Mesodermal cell (in vitro differentiated cells): ENCODE measurements around the gene FITM1.

Experiments used
- H3K27ac ChIP-seq: 2 replicates; pipeline ENCODE4 v1.7.0; 2013; ENCODE audit warnings: mild to moderate bottlenecking, low read depth, low read length, moderate library complexity; ENCODE audit not compliant: severe bottlenecking
- H3K36me3 ChIP-seq: 2 replicates; pipeline ENCODE4 v1.7.1; 2013; ENCODE audit warnings: mild to moderate bottlenecking, low read length, moderate library complexity; ENCODE audit not compliant: control insufficient read depth, insufficient read depth
- H3K4me1 ChIP-seq: one replicate; pipeline ENCODE4 v1.7.1; 2013; ENCODE audit warnings: mild to moderate bottlenecking, low read length; ENCODE audit not compliant: insufficient read depth, control insufficient read depth, poor library complexity, severe bottlenecking
- H3K4me3 ChIP-seq: 2 replicates; pipeline ENCODE4 v1.7.0; 2013; ENCODE audit warnings: low read length, control low read depth, mild to moderate bottlenecking; ENCODE audit not compliant: insufficient read depth, poor library complexity, severe bottlenecking; ENCODE audit errors: extremely low read depth
- H3K9me3 ChIP-seq: 2 replicates; pipeline ENCODE4 v1.7.1; 2013; ENCODE audit warnings: mild to moderate bottlenecking, low read length, moderate library complexity; ENCODE audit not compliant: control insufficient read depth
- WGBS, 2 experiments: methylation state at CpG; one replicate each; pipeline ENCODE4 v1.1.5; 2013; ENCODE audit warnings: missing lambda C conversion rate in 2 of 2; ENCODE audit not compliant: insufficient coverage in 2 of 2; 5-methylcytosine and 5-hydroxymethylcytosine counted together

Gene FITM1

DNA sequence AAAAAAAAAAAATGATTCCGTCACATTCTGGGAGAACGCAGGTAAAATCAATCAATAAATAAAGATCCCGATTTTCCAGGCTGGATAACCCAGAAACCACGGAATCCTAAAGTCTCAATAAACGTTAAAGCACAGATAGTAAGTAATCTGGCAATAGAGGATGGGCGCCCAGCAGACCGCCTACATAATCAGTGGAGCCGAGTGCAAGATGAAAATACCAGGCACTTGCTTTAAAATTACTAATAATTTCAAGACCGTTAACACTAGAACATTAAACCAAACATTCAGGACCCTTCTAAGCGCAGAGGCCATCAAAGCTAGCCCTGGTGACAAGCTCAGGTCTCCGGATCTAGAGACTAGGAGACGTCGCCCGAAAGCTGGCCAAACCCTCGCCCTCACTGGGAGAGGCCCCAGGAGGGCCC, 17.1 kb upstream of the FITM1 start:
- Histone ChIP-seq H3K4me3 (peak overlapping the region; percentile 80), H3K9me3 (no peaks in the 10 kb centered on the region), H3K36me3 (peaks cover 14% of the 10 kb centered on the region), H3K27ac (peak overlapping the region; percentile 97), H3K4me1 (peaks cover 5% of the 10 kb centered on the region)
- 12 to 13% methylated on average over 5 to 12 of the region's 15 CpGs for WGBS, 2 experiments

DNA sequence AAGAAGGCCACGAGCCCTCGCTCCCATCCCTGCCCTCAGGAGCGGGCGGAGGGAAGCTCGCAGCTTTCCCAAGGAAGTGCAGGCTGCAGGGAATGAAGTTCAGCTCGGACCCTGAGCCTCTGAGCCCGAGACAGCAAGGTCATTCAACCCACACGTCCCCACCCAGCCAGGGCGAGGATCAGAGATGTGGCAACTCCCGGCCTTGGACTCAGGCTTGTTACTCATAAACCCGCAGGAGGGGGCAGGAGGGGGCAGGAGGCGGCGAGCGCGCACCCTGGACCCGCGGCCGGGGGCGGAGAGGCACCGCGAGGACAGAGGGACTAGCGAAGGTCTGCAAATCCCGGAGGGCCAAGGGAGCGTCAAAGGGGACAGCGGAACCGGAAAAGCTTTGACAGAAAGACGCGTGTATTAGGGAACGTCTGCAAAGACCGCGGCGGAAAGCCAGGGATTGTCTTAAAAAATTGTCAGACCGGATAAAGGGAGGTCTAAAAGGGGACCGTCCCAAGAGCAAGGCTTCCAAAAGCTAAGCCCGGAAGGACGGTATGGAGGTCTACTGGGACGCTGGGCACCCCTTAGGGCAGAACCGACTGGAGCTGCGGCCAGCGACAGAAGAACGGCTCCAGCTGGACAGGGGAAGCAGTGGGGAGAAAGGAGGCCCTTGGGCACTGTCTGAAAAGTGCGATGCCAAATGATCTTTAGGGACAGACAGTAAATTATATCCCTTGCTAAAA, 16.5 kb upstream of the FITM1 start:
- Histone ChIP-seq H3K27ac (peak overlapping the region; percentile 97), H3K4me1 (peaks cover 5% of the 10 kb centered on the region), H3K4me3 (peak overlapping the region; percentile 80), H3K36me3 (peaks cover 19% of the 10 kb centered on the region), H3K9me3 (no peaks in the 10 kb centered on the region)
- 0 to 1% methylated on average over 39 to 41 of the region's 42 CpGs for WGBS, 2 experiments

DNA sequence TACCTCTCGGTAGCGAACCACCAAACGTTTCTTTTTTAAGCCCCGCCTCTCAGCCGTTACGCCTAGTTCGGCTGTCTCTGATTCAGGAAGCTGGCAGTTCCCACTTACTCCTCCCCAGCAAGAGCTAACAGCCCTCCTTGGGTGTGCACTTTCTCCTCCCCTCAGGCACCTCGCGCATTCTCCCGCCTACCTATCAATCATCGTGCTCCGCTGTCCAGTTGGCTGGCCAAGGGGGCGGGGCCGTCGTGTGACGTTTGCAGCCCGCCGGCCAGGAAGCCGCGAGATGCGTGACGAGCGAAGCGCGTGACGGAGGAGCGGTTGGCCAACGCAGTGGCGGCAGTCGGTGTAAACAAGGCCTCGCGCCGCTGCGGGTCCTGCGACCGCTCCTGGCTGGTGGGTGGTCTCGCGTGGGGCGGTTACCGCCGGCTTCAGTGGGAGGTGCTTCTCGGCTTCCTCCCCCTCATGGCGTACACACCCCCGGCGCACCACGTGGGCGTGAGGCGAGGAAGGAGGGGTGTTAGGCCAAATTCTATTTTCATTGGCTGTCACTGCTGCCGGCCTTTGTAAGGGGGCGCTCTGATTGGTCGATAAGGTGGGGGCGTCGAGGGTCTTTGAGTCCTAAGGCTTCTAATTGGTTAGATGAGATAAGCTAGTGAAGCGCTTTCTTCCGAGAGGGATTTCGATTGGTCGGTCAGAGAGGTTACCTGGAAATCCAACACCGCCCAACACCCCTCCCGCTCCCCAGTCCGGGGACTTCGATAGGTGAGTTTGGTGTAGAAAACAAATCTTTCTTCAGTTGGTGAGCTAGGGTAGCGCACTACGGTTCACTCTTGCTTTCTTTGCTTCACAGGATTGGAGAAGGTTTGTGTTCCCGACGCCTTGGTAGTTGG, 15.7 kb upstream of the FITM1 start, which contains the start of the genes DCAF11 and NRL:
Gene DCAF11, plus strand, starts transcription at position 246 of the 890 bp plus-strand sequence. CDS start 818 bp downstream, outside the sequence.
Gene NRL, minus strand, starts transcription at position 418 of the 890 bp plus-strand sequence. CDS start 32,101 bp downstream, outside the sequence.
- Histone ChIP-seq H3K9me3 (no peaks in the 10 kb centered on the region), H3K36me3 (peaks cover 28% of the 10 kb centered on the region), H3K27ac (peak within 1 kb of the TSS; percentile 97), H3K4me1 (peaks cover 5% of the 10 kb centered on the region), H3K4me3 (peak within 1 kb of the TSS; percentile 80)
- WGBS, 2 experiments = 0% methylated on average over 28 to 51 of the region's 65 CpGs

DNA sequence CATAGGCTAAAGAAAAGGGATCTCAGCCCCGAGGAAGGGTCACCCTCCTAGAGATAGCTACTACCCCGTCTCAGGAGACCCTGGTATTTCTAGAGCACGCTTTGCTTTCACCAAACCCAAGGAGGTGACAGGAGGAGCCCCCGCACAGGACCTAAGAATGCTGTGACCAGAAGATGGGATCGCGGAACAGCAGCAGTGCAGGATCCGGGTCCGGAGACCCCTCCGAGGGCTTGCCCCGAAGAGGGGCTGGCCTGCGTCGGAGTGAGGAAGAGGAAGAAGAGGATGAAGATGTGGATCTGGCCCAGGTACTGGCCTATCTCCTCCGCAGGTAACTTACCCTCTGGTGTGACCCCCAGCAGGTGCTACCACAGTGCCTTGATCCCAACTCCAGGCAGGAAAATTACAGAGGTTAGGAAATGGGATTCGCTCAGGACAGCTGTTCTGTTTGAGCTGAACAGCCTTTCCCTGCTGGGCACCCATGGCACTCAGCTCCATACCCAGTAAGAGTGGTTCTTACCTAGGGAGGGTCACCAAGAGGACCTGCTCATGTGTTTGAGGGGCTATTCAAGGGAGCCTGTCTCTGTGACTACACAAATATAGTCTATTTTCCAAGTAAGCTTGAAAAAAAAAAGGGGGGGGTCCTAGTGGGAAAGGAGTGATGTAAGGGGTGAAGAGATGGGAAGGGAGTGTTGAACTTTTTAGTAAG, 14.9 kb upstream of the FITM1 start:
- Histone ChIP-seq H3K9me3 (no peaks in the 10 kb centered on the region), H3K4me1 (peaks cover 5% of the 10 kb centered on the region), H3K27ac (peak overlapping the region; percentile 97), H3K4me3 (peak overlapping the region; percentile 80), H3K36me3 (peaks cover 30% of the 10 kb centered on the region)
- 8 to 12% methylated on average over 13 to 14 of the region's 14 CpGs for WGBS, 2 experiments

DNA sequence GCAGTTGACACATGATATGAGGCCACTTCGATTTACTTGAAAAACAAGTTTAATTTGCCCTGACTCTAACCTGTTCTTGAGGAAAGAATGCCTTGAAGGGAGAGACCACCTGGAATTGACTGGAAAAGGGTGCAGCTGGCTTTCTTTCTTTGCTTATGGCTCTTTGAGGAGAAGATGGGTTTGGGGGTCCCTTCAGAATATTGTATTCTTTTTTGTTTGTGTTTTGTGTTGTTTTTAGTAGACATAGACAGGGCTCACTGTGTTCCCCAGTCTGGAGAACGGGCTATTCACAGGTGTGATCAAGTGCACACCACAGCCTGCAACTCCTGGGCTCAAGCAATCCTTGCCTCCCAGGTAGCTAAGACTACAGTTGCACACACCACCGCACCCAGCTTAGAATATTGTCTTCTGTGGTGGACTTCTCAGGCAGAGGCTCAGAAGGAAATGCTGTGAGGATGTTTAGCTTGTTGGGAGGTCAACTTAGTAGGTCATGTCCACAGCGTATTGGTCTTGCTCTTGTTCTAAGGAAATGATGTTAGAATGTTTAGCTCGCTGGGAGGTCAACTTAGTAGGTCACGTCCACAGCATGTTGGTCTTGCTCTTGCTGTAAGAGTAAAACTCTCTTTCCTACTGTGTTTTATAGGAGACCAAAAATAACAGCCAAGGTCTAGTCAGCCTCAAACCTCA, 14.2 kb upstream of the FITM1 start:
- H3K27ac ChIP-seq = no peak overlapping the region
- no peaks in the 10 kb centered on the region for H3K9me3 ChIP-seq
- H3K4me1 ChIP-seq = peaks cover 5% of the 10 kb centered on the region
- peak overlapping the region; percentile 80 for H3K4me3 ChIP-seq
- 90 to 94% methylated on average over 3 of the region's 6 CpGs for WGBS, 2 experiments
- peaks cover 37% of the 10 kb centered on the region for H3K36me3 ChIP-seq

DNA sequence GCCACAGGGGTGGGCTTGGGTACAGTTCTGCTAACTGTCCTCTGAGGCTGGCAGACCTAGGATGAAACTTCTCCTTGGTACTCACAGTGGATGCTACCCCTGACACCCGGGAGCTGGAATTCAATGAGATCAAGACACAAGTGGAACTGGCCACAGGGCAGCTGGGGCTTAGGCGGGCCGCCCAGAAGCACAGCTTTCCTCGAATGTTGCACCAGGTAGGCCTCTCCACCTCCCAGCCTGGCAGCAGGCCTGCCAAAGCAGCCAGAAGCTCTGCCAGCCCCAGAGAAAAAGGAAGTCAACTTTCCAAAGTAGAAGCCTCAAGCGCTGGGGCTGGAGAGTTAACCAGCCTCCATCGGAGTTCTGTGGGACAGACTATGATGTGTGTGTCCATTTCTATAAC, 13.3 kb upstream of the FITM1 start:
- no peak overlapping the region for H3K27ac ChIP-seq
- 87 to 94% methylated on average over 4 to 5 of the region's 6 CpGs for WGBS, 2 experiments
- no peaks in the 10 kb centered on the region for H3K9me3 ChIP-seq
- no peak overlapping the region for H3K4me3 ChIP-seq
- peaks cover 38% of the 10 kb centered on the region for H3K36me3 ChIP-seq
- H3K4me1 ChIP-seq = peaks cover 5% of the 10 kb centered on the region

DNA sequence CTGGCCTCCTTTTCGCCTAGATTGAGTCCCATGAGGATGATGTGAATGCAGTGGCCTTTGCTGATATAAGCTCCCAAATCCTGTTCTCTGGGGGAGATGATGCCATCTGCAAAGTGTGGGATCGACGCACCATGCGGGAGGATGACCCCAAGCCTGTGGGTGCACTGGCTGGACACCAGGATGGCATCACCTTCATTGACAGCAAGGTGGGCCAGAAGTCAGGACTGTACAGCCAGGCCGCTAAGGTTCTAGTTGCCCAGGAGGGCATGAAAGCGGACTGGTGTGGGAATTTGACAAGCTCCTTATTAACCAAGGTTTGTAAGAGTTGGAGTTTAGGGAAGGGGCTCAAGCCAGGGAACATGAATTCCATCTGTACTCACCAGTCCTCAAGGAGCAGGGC, 10.8 kb upstream of the FITM1 start:
- H3K36me3 ChIP-seq = peaks cover 41% of the 10 kb centered on the region
- no peaks in the 10 kb centered on the region for H3K9me3 ChIP-seq
- H3K4me1 ChIP-seq = peaks cover 5% of the 10 kb centered on the region
- no peak overlapping the region for H3K27ac ChIP-seq
- WGBS, 2 experiments = 93 to 97% methylated on average over 5 to 6 of the region's 6 CpGs
- no peak overlapping the region for H3K4me3 ChIP-seq

DNA sequence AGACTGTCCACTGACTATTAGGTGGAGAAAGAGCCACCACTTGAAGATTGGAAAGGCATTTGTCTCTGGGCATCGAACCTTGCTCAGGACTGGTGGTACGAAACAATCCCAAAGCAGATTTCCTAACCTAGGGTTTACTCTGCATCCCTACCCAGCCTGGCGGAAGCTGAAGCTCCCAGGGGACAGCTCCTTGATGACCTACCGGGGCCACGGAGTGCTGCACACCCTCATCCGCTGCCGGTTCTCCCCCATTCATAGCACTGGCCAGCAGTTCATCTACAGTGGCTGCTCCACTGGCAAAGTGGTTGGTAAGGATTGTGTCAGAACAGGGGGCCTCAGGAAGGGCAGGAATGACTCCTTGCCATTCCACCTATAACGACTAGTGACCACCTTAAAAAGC, 9.2 kb upstream of the FITM1 start:
- 92 to 100% methylated on average over 2 to 4 of the region's 8 CpGs for WGBS, 2 experiments
- Histone ChIP-seq H3K4me1 (no peaks in the 10 kb centered on the region), H3K9me3 (no peaks in the 10 kb centered on the region), H3K4me3 (no peak overlapping the region), H3K36me3 (peaks cover 41% of the 10 kb centered on the region), H3K27ac (no peak overlapping the region)

DNA sequence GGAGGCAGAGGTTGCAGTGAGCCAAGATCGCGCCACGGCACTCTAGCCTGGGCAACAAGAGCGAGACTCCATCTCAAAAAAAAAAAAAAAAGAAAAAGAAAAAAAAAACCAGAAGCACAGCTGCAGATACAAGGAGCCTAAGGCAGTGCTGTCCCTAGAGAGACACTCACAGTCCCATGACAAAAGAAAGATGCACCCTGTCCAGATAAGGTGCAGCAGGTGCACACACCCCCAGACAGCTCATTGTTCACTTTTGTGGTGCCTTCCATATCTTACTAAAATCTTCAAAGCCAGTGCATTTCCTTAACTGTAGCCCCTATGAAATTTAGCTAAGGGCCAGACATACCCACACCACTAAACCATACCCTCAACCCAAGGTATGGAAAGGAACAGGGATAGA, 8.0 kb upstream of the FITM1 start:
- H3K36me3 ChIP-seq = peaks cover 37% of the 10 kb centered on the region
- H3K4me3 ChIP-seq = no peak overlapping the region
- WGBS, 2 experiments = no CpG with 5 or more reads among the region's 4 CpGs
- no peak overlapping the region for H3K27ac ChIP-seq
- H3K9me3 ChIP-seq = no peaks in the 10 kb centered on the region
- no peaks in the 10 kb centered on the region for H3K4me1 ChIP-seq

DNA sequence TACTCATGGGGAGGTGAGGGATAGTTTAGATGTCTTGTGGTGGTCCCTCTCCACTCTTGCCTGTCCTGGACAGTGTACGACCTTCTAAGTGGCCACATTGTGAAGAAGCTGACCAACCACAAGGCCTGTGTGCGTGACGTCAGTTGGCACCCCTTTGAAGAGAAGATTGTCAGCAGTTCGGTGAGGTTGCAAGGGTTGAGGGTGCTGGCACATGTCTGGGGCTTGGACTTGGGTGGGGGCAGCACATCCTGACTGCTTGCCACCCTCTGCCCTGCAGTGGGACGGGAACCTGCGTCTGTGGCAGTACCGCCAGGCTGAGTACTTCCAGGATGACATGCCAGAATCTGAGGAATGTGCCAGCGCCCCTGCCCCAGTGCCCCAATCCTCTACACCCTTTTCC, 7.6 kb upstream of the FITM1 start:
- H3K27ac ChIP-seq = no peak overlapping the region
- H3K4me3 ChIP-seq = no peak overlapping the region
- 92 to 93% methylated on average over 5 to 7 of the region's 8 CpGs for WGBS, 2 experiments
- peaks cover 32% of the 10 kb centered on the region for H3K36me3 ChIP-seq
- H3K4me1 ChIP-seq = no peaks in the 10 kb centered on the region
- H3K9me3 ChIP-seq = no peaks in the 10 kb centered on the region
